Esophagus mucosa (tissue), 1 donor: ENCODE measurements around the gene CTNNA1. TPM values are rescaled to one million over a fixed set of nuclear protein-coding genes. Genes with fewer than 3 reads are reported as not detected.
A peak's percentile ranks its signal among the peaks of the same experiment; 100 is the strongest.
"Not testable (repeated sequence)": the region's sequence is repeated elsewhere in the genome, so short reads cannot be mapped to it uniquely, and the experiment has no call there.

ENCODE experiments used
- ATAC-seq: fragments of 200-7000 bp; cut with Tn5 transposase; one replicate; pipeline ENCODE4 v1.9.1; 2020
- total RNA-seq: library from RNA; stranded (reverse); gene quantifications from one replicate; pipeline ENCODE4 v1.2.4, GENCODE V29; 2023
- donor health status: DM: yes; HTN: yes; CAD: no.

CTNNA1 gene
- total RNA-seq, 1 donor from 2014 or later: 332 TPM

DNA sequence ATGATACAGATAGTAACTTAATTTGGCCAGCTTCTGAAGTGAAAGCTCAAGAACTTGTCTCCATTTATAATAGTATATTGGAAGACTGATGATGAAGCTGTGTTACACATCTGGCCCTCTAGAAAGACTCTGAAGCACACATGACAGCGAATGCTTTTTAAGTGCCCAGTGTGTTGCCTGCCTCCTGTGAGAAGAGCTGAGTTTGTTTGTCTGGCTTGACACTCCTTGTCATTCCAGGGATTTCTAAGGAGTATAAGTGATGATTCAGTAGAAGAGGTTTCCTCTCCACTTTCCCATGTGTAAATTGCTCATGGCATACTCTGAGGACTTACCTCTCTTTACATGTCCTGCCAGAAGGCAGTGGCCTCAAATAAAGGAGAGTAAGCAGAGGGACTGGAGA, 152.3 kb downstream of the CTNNA1 start:
- ATAC-seq: no peak

DNA sequence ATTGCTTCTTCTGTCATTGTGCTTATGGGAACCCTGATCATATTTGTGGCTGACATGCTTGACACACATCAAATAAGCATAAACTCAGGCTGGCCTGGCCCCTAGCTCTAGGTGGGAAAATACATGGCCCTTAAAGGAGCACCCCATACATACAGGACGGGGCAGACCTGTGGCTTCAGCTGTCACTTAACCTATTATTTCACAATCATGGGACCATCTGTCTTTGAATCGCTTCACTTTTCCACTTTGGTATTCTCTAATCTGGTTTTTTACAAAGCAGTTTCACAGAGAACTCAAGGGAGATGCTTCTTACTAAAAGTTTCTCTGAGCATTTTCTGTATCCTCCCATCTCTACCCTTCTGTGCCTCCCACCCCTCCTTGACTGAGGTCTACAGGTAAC, 156.5 kb downstream of the CTNNA1 start:
- ATAC-seq: no peak

DNA sequence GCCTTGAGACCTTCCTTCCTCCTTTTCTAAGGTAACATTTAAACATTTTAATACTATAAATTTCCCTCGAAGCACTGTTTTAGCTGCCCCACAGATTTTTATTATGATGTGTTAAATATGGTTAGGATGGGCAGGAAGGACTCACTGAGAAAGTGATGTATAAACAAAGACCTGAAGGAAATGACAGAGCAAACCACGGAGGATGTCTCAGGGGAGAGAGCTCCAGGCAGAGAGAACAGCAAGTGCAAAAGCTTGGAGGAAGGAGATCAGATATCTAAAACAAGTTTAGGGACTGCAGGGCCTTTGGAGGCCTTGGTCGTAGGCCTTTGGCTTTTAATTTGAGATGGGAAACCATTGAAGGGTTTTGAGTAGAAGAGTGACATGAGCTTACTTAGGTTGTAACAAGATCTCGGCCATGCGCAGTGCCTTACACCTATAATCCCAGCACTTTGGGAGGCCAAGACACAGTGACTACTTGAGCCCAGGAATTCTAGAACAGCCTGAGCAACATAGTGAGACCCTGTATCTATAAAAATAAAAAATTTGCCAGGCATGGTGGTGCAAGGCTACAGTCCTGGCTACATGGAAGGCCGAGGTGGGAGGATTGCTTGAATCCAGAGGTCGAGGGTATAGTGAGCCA, 157.4 kb downstream of the CTNNA1 start:
- ATAC-seq: no peak

DNA sequence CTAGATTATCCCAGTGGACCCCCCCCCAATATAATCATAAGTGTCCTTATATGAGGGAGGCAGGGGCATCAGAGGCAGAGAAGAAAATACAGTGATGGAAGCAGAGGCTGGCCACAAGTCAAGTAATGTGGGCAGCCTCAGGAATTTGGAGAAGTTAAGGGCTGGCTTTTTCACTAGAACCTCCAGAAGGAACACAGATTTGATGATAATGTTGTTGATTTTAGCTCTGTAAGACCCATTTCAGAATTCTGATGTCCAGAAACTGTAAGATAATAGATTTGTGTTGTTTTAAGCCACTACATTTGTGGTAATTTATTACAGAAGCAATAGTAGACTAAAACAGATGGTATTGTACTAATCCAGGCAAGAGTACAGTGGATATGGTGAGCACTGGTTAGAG, 158.2 kb downstream of the CTNNA1 start:
- no peak for ATAC-seq

DNA sequence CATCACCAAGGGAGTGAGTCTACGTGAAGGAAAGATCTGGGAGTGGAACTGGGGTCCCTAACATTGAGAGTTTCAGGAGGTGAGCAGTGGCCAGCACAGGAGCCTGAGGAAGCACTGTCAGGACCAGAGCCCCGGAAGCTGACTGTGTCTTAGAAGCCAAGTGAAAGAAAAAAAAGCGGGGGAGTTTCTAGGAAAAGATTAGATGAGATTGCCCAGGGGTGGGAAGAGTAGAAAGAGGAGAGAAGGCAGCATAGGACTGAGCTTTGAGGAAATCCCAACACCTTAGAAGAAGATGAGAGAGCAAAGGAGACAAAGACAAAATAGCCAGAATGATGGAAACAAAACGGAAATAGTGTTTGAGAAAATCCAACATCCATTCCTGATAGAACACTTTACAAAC, 158.9 kb downstream of the CTNNA1 start:
- no peak for ATAC-seq

DNA sequence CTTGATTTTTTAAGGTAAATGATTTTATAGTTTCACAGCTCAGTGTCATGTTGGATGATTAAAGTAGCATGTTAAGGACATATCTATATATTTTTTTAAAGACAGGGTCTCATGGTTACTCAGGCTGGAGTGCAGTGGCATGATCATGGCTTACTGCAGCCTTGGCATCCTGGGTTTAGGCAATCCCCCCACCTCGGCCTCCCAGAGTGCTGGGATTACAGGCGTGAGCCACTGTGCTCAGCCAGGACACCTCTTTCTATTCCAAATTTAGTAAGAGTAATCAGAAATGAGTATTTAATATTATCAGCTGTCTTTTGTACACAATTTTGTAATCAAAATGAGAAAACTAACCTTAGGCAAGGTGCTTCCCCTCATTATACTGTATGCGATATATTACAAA, 160.5 kb downstream of the CTNNA1 start:
- ATAC-seq: no peak

DNA sequence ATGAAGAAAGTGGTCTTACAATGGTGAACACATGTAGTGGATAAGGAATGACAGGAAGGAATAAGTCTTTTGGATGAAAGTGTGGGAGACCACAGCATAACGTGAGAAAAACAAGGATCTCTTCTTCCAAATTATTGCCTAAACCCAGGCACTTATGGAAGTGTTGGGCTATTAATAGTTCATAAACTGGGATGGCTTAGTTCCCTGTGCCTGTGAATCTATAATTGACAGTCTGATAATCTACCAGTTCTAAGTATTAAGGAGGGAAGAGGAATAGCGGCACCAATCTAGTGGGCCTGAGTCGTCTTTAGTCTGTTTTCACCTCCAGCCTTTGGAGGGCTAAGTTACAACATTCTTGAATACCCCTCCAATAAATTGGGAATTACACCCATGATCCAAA, 161.1 kb downstream of the CTNNA1 start:
- no peak for ATAC-seq

DNA sequence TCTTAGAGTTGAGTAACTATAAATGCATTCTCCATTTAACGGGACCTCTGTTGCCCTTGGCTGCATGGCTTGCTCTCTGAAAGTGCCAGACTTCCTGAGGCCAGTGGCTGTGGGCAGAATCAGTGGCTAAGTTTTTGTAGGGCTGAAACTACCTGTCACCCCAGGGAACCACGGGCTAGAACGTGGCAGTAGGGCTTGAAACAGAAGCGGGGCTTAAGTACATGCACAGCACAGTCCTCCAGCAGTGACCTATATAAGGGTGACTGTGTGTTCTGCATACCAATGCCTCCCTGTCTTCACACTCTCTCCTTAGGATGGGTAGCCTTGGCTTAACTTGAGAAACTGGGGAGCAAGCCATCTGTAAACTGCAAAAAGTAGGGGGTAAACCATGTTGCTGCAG, 165.5 kb downstream of the CTNNA1 start:
- ATAC-seq: peak; percentile 25

DNA sequence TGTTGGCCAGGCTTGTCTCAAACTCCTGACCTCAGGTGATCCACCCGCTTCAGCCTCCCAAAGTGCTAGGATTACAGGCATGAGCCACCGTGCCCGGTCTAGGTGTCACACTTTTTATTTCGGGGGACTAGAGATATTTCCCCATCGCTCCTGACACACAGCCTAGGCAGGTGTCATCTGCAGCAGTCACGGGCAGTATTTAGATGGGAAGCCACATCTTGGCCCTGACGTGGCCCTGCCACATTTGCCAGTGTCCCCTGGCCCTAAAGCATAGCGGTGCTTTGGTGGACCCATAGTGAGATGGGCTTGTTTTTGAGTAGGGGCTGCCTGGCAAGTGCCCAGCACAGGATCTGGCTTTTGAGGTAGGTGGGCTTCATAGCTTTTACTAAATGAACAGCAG, 167.0 kb downstream of the CTNNA1 start:
- no peak for ATAC-seq

DNA sequence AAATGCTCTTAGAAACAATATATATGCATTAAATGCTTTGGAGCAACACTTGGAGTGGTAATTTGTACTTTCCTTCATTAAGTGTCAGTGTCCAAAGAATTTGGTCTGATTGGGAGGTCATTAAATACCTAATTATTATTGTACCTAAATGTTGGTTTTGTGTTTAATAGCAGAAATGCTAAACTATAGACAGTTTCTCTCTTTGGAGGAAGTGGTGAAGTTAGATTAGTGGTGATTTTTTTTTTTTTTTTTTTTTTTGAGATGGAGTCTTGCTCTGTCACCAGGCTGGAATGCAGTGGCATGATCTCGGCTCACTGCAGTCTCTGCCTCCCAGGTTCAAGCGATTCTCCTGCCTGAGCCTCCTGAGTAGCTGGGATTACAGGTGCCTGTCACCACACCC, 168.1 kb downstream of the CTNNA1 start:
- not testable (repeated sequence) for ATAC-seq

DNA sequence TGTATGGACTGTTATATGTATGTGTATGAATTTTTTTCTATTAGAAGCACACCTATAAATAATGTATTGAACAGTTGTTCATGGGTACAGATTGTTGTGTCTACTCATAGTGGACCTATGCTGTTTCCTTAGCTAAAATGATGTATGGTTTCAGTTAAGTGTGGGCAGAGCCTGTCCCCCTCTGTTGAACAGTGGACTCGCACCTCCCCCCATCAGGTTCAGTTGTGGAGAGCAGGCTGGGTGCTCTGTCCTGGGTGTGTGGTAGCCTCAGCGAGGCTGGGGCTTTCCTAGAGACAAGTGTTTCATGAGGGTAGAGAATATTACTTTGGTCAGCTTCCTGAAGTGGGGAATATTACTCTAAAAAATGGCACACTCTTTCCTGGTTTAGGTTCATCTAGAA, 169.3 kb downstream of the CTNNA1 start:
- ATAC-seq: no peak

DNA sequence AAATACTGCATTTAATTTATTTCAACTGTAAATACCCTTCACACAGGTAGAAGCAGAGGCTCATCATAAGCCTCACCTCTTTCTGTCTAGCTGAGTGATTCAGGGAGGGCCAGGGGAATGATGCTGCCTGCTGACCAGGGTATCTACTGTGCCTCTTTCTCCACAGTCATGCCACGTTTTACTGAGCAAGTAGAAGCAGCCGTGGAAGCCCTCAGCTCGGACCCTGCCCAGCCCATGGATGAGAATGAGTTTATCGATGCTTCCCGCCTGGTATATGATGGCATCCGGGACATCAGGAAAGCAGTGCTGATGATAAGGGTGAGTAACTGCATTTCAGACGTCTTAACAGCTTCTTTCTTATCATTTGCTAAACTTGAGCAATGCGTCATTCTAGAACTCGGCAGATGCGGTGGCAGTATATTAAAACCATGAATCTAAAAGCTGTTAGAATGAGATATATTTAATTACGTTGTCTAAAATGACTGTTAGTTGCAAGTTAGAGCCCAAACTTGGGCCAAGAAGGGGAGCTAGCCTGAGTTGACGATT, 171.9 kb downstream of the CTNNA1 start:
- no peak for ATAC-seq

DNA sequence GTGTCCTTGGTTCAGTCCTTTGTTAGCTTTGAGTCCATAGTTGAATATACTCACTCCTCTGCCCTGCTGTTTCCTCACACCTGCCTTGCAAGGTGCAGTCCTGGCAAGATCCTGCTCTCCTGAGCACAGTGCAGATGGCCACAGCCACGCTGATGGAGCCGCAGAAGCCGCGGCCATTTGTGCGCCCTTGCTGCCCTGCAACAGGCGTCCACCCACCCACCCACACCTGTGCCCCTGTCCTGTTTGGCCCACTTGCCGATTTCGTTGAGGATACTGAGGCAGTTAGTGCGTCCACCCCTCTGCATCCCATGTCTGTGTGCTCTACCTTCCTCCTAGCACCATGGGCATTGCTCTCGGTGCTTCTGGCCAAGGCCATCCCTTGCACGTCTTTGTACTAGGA, 173.0 kb downstream of the CTNNA1 start:
- ATAC-seq: no peak

DNA sequence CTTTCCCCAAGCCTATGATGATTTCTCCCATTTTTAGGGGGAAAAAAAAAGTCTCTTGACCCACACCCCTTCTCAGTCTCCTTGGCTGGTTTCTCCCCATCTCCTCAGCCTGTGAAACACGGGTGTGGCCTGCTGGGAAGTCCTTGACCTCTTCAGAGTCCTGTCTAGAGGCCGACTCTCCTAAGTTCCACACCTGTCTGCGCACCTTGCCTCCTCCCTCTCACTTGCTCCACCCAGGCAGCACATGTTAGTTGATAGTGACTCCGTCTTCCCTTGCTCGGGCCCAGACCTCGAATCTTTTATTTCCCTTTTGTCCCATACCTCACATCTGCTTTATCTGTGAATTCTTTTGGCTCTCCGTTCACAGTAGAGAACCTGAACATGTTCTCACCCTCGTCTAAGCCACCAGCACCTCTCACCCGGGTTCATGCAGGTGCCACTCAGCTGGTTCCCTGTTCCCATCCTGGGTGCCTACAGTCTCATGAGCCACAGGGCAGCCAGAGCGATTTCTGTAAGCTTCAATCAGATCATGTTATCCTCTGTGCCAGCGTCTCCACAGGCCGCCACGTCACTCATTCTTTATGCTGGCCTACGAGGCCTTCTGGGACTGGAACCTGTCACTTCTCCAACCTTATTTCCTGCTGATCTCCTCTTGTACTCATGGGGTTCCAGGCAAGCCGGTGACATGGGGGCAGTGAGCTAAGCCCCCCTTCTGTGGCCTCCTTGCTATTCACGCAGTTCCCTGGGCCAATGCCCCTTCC, 173.6 kb downstream of the CTNNA1 start:
- ATAC-seq: no peak

DNA sequence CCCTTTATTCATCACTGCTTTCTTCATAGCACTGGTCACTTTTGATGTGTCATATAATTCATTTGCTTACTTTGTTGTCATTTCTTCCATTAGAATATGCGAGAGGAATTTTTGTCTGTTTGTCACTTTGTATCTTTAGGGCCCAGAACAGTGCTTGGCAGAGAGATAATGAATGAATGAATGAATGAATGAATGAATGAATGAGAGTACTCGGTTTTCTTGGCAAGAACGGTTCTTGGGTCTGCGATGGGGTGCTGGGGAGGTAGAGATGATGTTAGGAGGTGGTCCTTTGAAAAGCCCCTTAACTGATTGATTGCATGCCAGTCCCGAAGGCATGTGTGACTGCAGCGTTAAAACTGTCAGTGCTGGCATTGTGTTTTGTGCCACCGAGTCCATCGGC, 174.3 kb downstream of the CTNNA1 start:
- ATAC-seq: no peak

DNA sequence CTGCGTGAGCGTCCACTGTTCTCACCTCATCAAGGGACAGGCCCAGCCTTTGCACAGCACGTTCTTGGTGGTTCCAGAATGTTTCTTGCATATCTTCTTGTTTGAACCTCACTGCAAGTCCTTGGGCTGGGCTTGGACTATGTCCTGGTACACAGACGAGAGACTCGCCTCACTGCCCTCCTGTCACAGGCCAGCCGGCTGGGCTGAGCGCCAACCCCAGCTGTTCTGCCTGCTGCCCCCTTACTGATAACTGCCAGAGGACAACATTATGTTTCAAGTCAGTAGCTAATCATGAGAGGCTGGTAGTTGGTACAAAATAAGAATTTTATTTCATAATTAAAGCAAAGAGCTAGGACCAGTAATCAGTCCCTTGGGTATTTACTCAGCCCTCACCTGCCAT, 174.8 kb downstream of the CTNNA1 start:
- ATAC-seq: no peak

DNA sequence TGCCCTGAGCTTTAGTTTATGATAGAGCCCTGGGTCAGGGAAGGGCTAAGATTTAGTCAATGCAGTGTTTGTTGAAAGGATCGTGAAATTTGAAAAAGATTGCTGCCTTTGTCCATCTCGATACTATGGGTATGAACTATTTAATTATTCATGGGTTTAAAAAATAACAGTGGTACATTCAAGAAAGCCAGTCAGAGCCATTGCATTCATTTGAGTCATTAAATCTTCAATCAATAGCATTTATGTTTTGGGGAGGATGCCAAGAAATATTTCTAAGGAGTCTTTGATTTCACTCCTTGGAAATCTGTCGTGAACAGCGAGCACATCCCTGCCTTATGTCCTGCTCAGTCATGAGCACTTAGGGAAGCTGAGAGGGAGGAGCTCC, 176.3 kb downstream of the CTNNA1 start:
- ATAC-seq: no peak

DNA sequence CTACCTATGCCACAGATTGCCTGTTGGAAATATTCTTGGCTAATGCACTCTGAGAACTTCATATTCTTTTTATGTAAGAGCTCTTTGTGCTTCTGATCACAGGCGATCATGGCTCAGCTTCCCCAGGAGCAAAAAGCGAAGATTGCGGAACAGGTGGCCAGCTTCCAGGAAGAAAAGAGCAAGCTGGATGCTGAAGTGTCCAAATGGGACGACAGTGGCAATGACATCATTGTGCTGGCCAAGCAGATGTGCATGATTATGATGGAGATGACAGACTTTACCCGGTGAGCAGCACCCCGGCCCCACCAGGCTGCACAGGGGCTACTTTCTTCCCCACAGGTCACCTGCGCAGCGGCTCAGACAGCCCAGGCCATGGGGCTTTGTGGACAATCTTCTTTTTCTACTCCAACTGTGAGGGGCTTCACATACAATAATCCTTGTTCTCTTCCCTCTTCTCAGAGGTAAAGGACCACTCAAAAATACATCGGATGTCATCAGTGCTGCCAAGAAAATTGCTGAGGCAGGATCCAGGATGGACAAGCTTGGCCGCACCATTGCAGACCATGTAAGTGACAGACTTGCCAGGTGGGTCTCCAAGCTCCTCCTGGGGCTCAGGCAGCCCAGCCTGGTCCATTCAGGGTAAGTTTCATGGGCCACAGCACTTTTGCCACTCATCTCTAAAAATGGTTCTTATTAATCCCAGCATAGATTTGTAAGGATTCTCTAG, 177.3 kb downstream of the CTNNA1 start:
- ATAC-seq: no peak

DNA sequence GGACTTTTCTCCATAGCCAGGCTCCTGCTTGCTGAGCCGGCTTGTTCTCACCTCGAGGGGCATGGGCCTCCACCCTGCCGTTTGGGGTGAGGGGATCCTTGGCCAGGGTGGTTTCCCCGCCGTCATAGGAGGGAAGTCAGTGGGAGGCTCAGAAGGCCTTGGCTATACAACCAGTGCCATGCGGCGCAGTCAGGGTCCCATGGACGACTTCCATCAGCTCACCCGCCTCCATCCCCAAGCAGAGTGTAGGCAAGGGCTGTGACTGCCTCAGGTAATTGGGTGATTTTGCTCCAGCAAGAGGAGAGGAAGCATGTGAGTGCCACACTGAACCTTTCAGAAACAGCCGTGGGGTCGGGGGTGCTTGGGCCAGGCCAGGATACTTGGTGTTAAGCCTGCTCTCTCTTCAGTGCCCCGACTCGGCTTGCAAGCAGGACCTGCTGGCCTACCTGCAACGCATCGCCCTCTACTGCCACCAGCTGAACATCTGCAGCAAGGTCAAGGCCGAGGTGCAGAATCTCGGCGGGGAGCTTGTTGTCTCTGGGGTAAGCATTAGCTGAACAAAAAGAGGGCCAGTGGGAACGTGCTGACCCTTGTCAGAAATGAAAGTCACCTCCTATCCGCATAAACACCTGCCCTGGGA, 179.1 kb downstream of the CTNNA1 start:
- no peak for ATAC-seq

DNA sequence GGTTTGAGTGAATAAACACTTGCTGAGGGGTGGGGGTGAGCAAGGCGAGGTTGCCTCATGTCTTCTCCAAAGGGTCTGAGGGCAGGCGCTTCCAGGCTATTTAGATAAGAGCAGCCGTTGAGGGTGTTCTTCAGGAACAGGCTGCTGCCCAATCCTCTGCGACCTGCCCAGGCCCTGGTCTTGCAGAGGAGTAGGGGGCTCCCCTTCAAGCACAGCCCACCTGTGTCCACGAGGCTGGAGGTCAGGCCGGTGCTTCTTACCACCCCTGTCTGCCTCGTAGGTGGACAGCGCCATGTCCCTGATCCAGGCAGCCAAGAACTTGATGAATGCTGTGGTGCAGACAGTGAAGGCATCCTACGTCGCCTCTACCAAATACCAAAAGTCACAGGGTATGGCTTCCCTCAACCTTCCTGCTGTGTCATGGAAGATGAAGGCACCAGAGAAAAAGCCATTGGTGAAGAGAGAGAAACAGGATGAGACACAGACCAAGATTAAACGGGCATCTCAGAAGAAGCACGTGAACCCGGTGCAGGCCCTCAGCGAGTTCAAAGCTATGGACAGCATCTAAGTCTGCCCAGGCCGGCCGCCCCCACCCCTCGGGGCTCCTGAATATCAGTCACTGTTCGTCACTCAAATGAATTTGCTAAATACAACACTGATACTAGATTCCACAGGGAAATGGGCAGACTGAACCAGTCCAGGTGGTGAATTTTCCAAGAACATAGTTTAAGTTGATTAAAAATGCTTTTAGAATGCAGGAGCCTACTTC, 180.5 kb downstream of the CTNNA1 start:
- ATAC-seq: no peak

DNA sequence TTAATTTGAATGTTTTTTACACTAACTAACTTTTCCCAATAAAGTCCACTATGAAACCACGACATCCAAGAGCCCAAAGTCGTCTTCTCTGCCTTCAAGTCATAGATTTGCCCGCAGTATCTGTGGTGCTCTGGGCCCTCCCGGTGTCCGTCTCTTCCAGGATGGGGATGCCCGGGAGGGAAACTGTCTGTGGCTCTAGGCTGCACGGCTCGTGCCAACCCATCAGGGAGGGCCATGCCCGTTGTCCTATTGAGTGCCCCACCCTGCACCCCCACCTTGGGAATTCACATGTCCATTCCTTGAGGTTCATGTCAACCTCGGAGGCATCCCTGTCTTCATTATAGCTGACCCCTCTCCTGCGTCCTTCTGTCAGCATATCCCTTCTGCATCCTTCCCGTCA, 181.7 kb downstream of the CTNNA1 start:
- no peak for ATAC-seq

DNA sequence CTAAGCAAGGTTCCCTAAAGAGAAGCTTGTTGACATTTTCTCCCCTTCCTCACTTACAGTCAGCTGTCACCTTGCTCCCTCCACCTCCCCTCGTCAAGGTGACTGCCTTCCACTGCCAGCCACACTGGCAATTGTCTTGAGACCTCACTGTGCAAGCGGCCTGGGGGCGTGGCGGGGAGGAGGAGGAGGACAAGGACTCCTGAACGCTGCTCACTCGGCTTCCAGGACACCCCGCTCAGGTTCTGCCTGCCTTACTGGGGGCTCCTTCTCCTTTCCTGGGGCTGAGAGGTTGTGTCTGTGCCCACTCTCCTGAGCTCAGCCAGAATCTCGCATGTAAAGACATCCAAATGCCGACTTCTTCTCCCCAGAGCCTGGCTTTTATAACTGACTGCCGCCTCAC, 182.2 kb downstream of the CTNNA1 start:
- no peak for ATAC-seq
